Neural progenitor cell (in vitro differentiated cells): Measurements from ENCODE around the gene SSH3.

Experiments
- CTCF ChIP-seq: fragments of 200-600 bp; sonication (generic); IDR thresholded peaks from 2 replicates; pipeline ENCODE4 v1.5.1; 2017; ENCODE audit warnings: antibody characterized with exemption, mild to moderate bottlenecking
- EZH2 ChIP-seq: fragments of 200-600 bp; sonication (generic); IDR thresholded peaks from 2 replicates; pipeline ENCODE4 v1.6.1; 2017; ENCODE audit warnings: antibody characterized with exemption, mild to moderate bottlenecking, moderate library complexity
- EZH2phosphoT487 ChIP-seq: fragments of 200-600 bp; sonication (generic); IDR thresholded peaks from 2 replicates; pipeline ENCODE4 v1.6.1; 2017; ENCODE audit warnings: antibody characterized with exemption

GRCh38 chr11:67332081-67332691 lies 28.9 kb downstream of the SSH3 start:
- TF ChIP-seq CTCF (no peak), EZH2phosphoT487 (no peak), EZH2 (no peak)
